Fibroblast of lung (primary cell): ENCODE results near the gene IP6K3. TPM values are rescaled to one million over a fixed set of nuclear protein-coding genes. Genes with fewer than 3 reads are reported as not detected.

ENCODE experiments used
- DNase-seq, 2 donors: peaks; one replicate each; pipeline versions ENCODE4 v3.0.0 to v3.0.0-alpha.2; 2010; ENCODE audit warnings: low read depth in 2 of 2
- H2AFZ ChIP-seq: 2 replicates; pipeline ENCODE4 v1.5.1; 2012; ENCODE audit warnings: low read length, control low read depth, inconsistent platforms
- H3K27ac ChIP-seq: 2 replicates; pipeline ENCODE4 v1.5.1; 2011; ENCODE audit warnings: low read length, control low read depth; ENCODE audit not compliant: insufficient read depth
- H3K27me3 ChIP-seq: 2 replicates; pipeline ENCODE4 v1.5.1; 2011; ENCODE audit warnings: mild to moderate bottlenecking, low read length; ENCODE audit not compliant: control insufficient read depth, insufficient read depth
- H3K36me3 ChIP-seq: 2 replicates; pipeline ENCODE4 v1.5.1; 2011; ENCODE audit warnings: low read length; ENCODE audit not compliant: control insufficient read depth, insufficient read depth
- H3K4me1 ChIP-seq: 2 replicates; pipeline ENCODE4 v1.5.1; 2011; ENCODE audit warnings: low read length; ENCODE audit not compliant: control insufficient read depth, insufficient read depth; ENCODE audit errors: extremely low read depth
- H3K4me2 ChIP-seq: 2 replicates; pipeline ENCODE4 v1.5.1; 2011; ENCODE audit warnings: low read length, control low read depth; ENCODE audit not compliant: insufficient read depth; ENCODE audit errors: extremely low read depth
- H3K4me3 ChIP-seq, 4 experiments: fragments of 200-600 bp in 1 of 4; sonication (generic) in 1 of 4; replicated peaks in 1 of 4; 2 replicates each; pipeline ENCODE4 v1.5.1; 2011 to 2016; ENCODE audit warnings: low read length in 4 of 4, low read depth in 3 of 4, mild to moderate bottlenecking in 3 of 4, control low read depth in 2 of 4, inconsistent platforms in 1 of 4, mixed read lengths in 1 of 4; ENCODE audit not compliant: insufficient read depth in 1 of 4; ENCODE audit errors: control extremely low read depth in 1 of 4
- H3K79me2 ChIP-seq: 2 replicates; pipeline ENCODE4 v1.5.1; 2012; ENCODE audit warnings: mild to moderate bottlenecking, low read length, inconsistent platforms; ENCODE audit not compliant: control insufficient read depth, insufficient read depth
- H3K9ac ChIP-seq: 2 replicates; pipeline ENCODE4 v1.5.1; 2011; ENCODE audit warnings: mild to moderate bottlenecking, low read length, control low read depth; ENCODE audit not compliant: insufficient read depth
- H3K9me3 ChIP-seq: 2 replicates; pipeline ENCODE4 v1.5.1; 2012; ENCODE audit warnings: low read depth, low read length; ENCODE audit not compliant: control insufficient read depth, insufficient read depth
- H4K20me1 ChIP-seq: 2 replicates; pipeline ENCODE4 v1.5.1; 2011; ENCODE audit warnings: low read length; ENCODE audit not compliant: control insufficient read depth, insufficient read depth; ENCODE audit errors: extremely low read depth
- CTCF ChIP-seq, 2 donors: IDR thresholded peaks in 1 of 2; conservative IDR thresholded peaks in 1 of 2; 1 replicate in 1 of 2; 2 replicates in 1 of 2; pipeline ENCODE4 v1.5.1; 2011 to 2012; ENCODE audit warnings: low read length in 2 of 2, control low read depth in 1 of 2, inconsistent platforms in 1 of 2, low read depth in 1 of 2, mild to moderate bottlenecking in 1 of 2
- EZH2 ChIP-seq: IDR thresholded peaks from 2 replicates; pipeline ENCODE4 v1.5.1; 2012; ENCODE audit warnings: low read length, control low read depth, mild to moderate bottlenecking; ENCODE audit errors: missing control alignments
- polyA plus RNA-seq, 2 donors: library from polyadenylated mRNA; depleted of rRNA in 1 of 2; stranded (reverse) in 1 of 2; unstranded in 1 of 2; fragments of >200 nt; gene quantifications; 2 replicates each; pipeline ENCODE4 v1.2.1, GENCODE V29; 2011 to 2012; ENCODE audit warnings: missing spikeins in 1 of 2
- total RNA-seq: library from RNA; depleted of rRNA; stranded (reverse); fragments of >200 nt; gene quantifications from 2 replicates; pipeline ENCODE4 v1.2.1, GENCODE V29; 2014

The IP6K3 gene
- total and polyA plus RNA-seq, 2 donors (not counting 1 experiment from before 2014, with no cell fraction given), result 0.84 to 5.4 TPM

GRCh38 chr6:33689879-33690278, 56.8 kb downstream of the IP6K3 start:
- Histone ChIP-seq H3K4me1 (peaks cover 12% of the 10 kb centered on the region), H3K36me3 (peaks cover 42% of the 10 kb centered on the region), H3K27ac (no peak overlapping the region), H3K79me2 (no peaks in the 10 kb centered on the region), H3K9me3 (no peaks in the 10 kb centered on the region), H3K27me3 (no peaks in the 10 kb centered on the region), H3K4me2 (no peak overlapping the region), H2AFZ (no peak overlapping the region), H3K9ac (no peak overlapping the region), H3K4me3 (no peak overlapping the region), H4K20me1 (no peaks in the 10 kb centered on the region)
- TF ChIP-seq EZH2 (no peak), CTCF (conservative IDR thresholded peaks at IDR 0.05 in 1 of 2, IDR thresholded peaks at IDR 0.05 in 1 of 2; ENCODE audit: low read depth in 1 of 2, low read length in 2 of 2) (no peak)
- no peak for DNase-seq

DNA sequence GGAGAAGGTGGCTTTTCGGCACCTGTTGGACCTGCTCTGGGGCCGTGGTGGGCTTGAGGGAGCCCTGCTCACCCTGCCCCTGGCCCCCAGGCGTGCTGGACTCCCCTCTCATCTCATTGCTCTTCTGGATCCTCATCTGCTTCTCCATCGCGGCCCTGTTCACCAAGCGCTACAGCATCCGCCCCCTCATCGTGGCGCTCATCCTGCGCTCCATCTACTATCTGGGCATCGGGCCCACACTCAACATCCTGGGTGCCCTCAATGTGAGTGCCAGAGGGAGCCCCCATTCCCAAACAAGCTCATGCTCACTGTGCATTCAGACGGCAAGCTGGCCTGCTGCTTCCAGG, 57.6 kb downstream of the IP6K3 start:
- Histone ChIP-seq H3K27me3 (no peaks in the 10 kb centered on the region), H3K4me3 (no peak overlapping the region), H3K36me3 (peaks cover 45% of the 10 kb centered on the region), H3K9me3 (no peaks in the 10 kb centered on the region), H3K27ac (no peak overlapping the region), H3K9ac (no peak overlapping the region), H4K20me1 (no peaks in the 10 kb centered on the region), H3K4me1 (peaks cover 10% of the 10 kb centered on the region), H3K79me2 (no peaks in the 10 kb centered on the region), H3K4me2 (no peak overlapping the region), H2AFZ (no peak overlapping the region)
- TF ChIP-seq EZH2, result no peak
- no peak for TF ChIP-seq CTCF (conservative IDR thresholded peaks at IDR 0.05 in 1 of 2, IDR thresholded peaks at IDR 0.05 in 1 of 2; ENCODE audit: low read depth in 1 of 2, low read length in 2 of 2)
- DNase-seq, result no peak

GRCh38 chr6:33688451-33689147, 58.1 kb downstream of the IP6K3 start:
- TF ChIP-seq EZH2, result no peak
- no peak for TF ChIP-seq CTCF (conservative IDR thresholded peaks at IDR 0.05 in 1 of 2, IDR thresholded peaks at IDR 0.05 in 1 of 2; ENCODE audit: low read depth in 1 of 2, low read length in 2 of 2)
- peaks cover 10% of the 10 kb centered on the region for H3K4me1 ChIP-seq

More at GRCh38 chr6:33688451-33689147, 58.1 kb downstream of the IP6K3 start:
- Histone ChIP-seq H4K20me1 (no peaks in the 10 kb centered on the region), H3K4me2 (no peak overlapping the region), H3K4me3 (no peak overlapping the region), H3K27me3 (no peaks in the 10 kb centered on the region), H3K9me3 (no peaks in the 10 kb centered on the region), H3K36me3 (peaks cover 44% of the 10 kb centered on the region), H3K9ac (no peak overlapping the region), H3K27ac (no peak overlapping the region), H3K79me2 (no peaks in the 10 kb centered on the region), H2AFZ (no peak overlapping the region)
- DNase-seq, result no peak
